Putamen (tissue), 1 donor: ENCODE results near the gene GAP43.

Source experiments
- DNase-seq: peaks from one replicate; pipeline ENCODE4 v3.0.0-alpha.2; 2016; ENCODE audit warnings: low spot score

The GAP43 gene, protein sequence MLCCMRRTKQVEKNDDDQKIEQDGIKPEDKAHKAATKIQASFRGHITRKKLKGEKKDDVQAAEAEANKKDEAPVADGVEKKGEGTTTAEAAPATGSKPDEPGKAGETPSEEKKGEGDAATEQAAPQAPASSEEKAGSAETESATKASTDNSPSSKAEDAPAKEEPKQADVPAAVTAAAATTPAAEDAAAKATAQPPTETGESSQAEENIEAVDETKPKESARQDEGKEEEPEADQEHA

GRCh38 chr3:115623044-115623868 lies at the start of gene GAP43:
GAP43 (plus strand) TSS chr3:115623510; CDS start chr3:115623690, 180 bp downstream.
- peak; percentile 24 for DNase-seq

DNA sequence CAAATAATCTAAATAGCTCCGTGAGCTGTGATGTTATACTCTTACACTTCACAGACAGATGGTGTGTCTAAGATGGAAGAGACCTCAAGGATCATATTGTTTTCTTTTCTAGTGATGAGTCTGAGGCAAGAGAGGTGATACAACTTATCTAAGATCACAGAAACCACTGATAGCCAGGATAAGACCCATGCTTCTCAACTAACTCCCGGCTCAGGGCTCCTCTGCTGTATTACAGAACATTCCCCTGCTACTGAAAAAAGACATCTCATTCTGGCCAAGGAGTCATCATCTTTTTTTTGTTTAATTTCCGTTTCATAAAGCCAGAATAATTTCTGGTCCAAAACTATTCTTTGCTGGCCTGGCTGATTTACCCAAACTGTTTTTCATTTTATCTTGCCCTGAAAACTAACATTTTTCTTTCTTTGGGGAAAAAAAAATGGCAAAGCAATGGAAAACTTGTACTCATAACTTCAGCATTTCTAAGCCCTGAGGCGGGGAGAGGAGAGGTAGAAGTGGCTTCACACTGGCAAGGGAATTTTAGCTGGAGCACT lies 46.9 kb upstream of the GAP43 start:
- DNase-seq: no peak

- no peak for DNase-seq
Measured at GRCh38 chr3:115577000-115577399, 46.3 kb upstream of the GAP43 start.

- DNase-seq: no peak
Measured at GRCh38 chr3:115578331-115578730, 45.0 kb upstream of the GAP43 start.

DNA sequence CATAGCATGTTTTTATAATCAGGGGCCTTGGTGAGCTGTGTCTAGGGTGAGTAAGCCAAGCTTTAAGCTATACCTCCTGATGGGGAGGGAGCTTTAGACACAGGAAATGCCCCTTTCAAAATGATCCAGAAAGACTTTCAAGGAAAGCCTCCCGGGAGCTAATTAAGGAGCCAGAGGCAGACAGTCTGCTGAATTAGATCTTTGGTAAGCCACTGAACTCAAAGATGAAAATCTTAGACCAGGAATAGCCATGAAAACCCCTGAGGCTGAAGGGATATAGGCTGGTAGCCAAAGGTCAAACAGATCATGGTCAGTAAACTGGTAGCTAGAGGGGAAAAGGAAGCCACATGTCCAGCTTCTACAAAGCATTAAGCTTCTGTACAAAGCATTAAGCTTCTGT lies 42.7 kb upstream of the GAP43 start:
- no peak for DNase-seq

DNA sequence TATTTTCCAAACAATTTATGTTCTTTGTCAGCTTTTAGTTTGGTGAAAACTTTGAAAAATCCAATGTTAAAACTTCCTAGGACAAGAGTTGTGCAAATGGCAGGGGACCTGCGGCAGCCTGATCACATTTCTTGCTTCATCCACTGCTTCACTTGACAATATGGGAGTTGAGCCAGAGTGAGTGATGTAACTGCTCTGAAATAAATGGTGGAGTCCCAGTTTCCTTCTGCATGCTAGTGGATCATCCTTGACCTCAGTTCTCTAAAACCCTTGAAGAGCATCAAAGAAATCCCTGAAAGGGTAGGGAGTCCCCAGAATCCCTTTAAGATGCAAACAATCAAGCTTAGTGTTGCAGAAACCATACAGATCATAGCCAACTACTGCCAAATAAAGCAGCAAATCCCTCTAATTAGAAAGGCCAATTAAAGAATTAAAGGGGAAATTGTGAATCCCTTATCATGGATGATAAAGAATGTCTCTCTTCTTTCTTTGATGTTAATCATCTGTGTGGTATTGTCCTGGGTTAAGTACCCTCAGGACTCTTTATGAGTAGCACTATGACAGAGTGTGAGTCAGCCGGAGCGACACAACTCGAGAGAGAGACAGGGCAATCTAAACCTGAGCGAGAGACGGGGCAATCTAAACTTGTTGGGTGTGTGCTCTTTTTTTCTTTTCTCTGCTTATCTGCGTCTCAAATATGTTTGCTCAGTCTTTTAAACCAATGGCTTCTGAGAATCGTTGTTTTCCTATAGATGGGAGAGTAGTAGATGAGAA lies 41.8 kb upstream of the GAP43 start:
- no peak for DNase-seq

DNA sequence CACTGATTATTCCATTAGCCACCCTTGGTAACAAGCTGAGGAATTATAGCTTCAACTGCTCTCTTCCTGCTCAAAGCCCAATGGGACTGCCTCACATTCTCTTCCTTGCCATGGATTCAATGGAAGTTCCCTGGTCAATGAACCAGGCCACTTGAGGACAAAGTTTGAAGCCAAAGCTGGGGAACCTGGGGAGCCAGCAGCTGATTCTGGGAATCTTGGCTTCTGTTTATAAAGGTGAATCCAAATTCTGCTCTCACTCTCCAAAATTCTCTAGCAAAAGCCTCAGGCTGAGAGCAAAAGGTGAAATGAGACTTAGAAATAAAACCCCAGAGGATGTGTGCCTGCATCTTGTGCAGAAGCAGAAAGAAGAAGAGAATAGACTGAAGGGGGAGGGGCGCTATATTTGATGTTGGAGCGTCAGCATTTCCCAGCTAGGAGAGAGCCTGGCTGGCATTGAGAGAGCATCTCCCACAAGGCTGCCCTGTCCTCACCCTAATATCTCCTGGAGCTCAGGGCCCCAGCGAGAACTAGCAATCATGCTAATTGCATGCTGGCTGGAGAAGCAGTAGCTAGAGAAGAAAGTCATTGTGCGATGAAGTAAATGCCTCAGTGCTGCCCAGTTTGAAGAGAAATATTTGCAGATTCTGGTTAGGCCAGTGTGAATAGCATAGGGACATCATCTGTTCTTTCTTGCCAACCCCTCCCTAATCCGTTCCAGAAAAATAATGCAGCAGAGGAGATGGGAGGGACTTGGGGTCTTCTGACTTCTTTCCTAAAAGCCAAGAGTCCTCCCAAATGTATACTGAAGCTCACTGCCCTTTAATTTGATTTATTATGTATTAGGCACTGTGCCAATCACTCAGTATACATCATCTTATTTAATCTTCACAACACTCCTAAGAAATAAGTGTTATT lies 34.9 kb upstream of the GAP43 start:
- no peak for DNase-seq

DNA sequence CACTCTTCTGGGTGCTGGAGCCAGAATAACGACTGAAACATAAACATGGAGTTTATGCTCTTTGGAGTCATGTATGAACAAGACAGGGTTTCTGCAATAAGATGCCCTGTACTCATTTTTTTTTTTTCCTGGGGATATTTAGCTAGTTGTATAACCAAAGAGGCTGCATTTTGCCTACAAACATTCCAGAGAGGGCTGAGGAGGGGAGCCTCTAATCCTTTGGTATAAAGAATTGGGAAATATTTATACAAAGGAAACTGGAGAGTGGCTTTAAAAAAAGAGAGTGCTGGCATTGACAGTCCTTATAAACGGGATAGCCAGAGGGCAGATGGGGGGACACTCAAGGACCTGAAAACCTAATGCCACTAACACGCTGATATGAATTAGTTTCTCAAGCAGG lies 32.4 kb upstream of the GAP43 start:
- DNase-seq: no peak

DNA sequence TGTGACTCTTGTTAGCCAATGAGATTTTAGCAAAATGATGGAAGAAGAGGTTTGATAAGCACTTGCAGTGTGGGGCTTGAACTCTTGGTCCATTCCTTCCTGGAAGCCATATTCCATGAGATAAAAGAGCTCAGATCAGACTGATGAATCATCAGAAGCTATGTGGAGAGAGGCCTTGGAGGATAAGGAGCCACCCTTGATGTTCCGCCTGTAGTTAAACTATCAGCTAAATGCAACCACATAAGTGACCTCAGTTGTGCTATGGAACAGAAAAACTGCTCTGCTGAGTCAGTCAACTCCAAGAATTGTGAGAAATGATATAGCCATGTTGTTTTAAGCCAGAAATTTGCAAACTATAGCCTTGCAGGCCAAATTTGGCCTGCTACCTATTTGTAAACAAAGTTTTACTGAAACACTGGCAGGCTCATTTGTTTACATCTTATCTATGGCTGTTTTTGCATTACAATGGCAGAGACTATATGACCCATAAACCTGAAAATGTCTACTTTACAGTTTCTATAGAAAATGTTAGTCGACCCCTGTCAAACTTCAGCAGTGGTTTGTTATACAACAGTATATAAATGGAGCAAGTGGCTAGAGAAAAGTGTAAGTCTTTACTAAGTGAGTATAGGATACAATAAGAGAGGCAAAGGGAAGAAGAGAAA lies 27.6 kb upstream of the GAP43 start:
- DNase-seq: no peak

DNA sequence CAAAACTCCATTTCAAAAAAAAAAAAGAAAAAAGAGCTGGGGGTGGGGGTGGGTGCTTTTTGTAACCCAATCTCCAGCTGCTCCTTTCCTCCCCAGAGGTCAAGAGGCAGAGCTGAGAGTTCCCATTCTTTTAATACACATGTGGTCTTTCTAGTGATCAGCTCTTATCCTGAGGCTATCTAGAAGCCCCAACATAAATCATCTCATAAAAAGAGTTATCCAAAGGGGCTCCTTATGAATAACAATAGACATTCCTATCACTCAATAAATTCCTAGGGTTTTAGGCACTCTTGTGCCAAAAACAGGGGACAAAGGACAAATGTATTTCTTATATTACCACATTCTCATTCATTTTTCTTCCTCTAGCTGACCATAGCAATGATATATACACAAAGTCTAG lies 25.1 kb upstream of the GAP43 start:
- no peak for DNase-seq

GRCh38 chr3:115602194-115602593 lies 21.1 kb upstream of the GAP43 start:
- no peak for DNase-seq

- DNase-seq: no peak
Measured at GRCh38 chr3:115611630-115612029, 11.7 kb upstream of the GAP43 start.

DNA sequence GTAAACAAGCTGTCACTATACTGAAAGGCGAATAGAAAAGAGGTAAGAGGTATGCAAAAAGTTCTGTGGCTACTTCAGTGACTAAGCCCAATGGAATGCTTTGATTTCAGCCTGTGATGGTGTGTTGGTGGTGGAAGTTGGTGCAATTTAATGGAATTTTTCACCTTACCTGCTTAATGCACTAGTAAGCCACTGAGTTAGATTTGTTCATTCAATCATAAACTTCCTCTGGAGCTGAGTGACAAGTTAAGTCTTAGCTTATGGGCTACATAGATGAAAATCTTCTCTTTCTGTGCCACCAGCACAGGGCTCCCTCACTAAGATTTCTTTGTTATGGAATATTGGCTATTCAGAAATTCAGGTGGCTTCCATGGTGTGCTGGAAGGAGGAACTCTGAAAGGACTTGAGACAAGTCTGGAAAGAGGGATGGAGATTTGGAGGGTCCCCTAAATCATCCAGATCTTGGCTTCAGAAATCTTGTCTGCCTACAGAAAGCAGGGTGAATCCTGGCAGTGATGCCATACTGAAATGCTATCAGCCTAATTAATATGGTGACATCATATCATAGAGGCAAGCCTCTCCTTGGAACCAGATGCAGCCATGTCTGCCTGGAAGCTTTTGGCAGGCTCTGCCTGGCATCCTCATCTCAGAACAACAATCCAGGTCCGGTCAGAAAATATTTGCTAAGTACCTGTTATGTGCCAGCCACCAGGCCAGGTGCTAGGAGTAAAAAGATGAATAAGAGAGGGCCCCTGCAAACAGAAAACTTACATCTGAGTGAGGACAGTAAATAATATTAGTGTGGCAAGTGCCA lies 8.1 kb upstream of the GAP43 start:
- no peak for DNase-seq

DNA sequence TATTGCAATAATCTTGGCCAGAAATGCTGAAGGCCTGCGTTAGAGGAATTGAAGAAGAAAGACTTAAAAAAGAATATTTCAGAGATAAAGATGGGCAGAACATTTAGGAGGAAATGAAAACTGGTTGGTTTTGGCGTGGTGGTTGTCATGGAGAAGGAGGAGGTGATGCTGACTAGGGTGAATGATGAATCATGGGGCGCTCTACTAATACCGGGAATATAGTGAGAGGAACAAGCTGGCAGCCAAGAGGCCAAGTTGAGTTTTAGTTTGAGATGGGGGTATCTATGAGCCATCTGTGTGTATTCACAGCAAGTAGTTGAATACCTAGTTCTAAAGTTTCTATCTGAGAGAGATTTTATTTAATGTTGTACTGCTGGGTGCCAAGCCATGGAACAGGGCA lies 6.8 kb upstream of the GAP43 start:
- no peak for DNase-seq

DNA sequence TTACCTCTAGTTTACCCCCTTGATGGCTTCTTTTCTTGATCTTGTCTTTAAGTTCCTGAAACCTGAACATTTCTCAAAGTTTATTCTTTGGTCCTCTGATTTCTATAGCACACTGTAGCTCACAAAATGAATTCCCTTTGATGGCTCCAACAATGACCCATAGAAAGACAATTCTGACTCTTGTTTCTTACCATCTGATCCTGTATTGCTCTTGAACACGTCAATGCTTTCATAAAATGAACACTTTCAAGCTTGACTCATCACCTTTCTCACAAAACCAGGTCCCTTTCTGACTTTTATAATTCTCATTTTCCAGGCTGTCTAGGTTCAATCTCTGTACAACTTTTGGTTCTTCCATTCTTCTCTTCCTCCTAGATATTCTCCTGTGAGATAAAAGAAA lies 5.7 kb upstream of the GAP43 start:
- no peak for DNase-seq

GRCh38 chr3:115624029-115624741 lies 875 bp downstream of the GAP43 start:
- DNase-seq: no peak

- no peak for DNase-seq
Measured at GRCh38 chr3:115624901-115625300, 1.6 kb downstream of the GAP43 start.

- DNase-seq: no peak
Measured at GRCh38 chr3:115626006-115626409, 2.7 kb downstream of the GAP43 start.

- no peak for DNase-seq
Measured at GRCh38 chr3:115626721-115627120, 3.4 kb downstream of the GAP43 start.
